Omental fat pad (tissue), 4 donors: Measurements from ENCODE around the gene TMEFF2. TPM values are rescaled to one million over a fixed set of nuclear protein-coding genes. Genes with fewer than 3 reads are reported as not detected.

ENCODE experiments used
- ATAC-seq: fragments of 150-250 bp; one replicate; pipeline ENCODE4 v1.9.1; 2016; ENCODE audit warnings: mild to moderate bottlenecking, moderate library complexity; ENCODE audit not compliant: low FRiP score
- DNase-seq: peaks from one replicate; pipeline ENCODE4 v3.0.0-alpha.2; 2019; ENCODE audit warnings: low spot score
- CTCF ChIP-seq, 3 donors: fragments of 450-650 bp; IDR thresholded peaks; one replicate each; pipeline ENCODE4 v1.5.1; 2016 to 2017; ENCODE audit warnings: antibody characterized with exemption in 3 of 3, mild to moderate bottlenecking in 3 of 3, moderate library complexity in 2 of 3
- total RNA-seq, 4 donors: library from RNA; depleted of rRNA; stranded (reverse); fragments of >200 nt; gene quantifications; one replicate each; pipeline ENCODE4 v1.1.0, GENCODE V29; 2016

The TMEFF2 gene
- total RNA-seq, 4 donors from 2014 or later: not detected

- no peak for DNase-seq
- no peak for TF ChIP-seq CTCF (IDR thresholded peaks at IDR 0.05)
- no peak for ATAC-seq
Observed at GRCh38 chr2:192060161-192060560, 134.6 kb downstream of the TMEFF2 start.

GRCh38 chr2:192059266-192059665 is 135.5 kb downstream of the TMEFF2 start:
- DNase-seq: no peak
- no peak for TF ChIP-seq CTCF (IDR thresholded peaks at IDR 0.05)
- no peak for ATAC-seq

GRCh38 chr2:192053921-192054320 is 140.8 kb downstream of the TMEFF2 start:
- TF ChIP-seq CTCF (IDR thresholded peaks at IDR 0.05): no peak
- ATAC-seq (no peak), DNase-seq (no peak)

- ATAC-seq (no peak), DNase-seq (no peak)
- TF ChIP-seq CTCF (IDR thresholded peaks at IDR 0.05): no peak
Observed at GRCh38 chr2:192051533-192051932, 143.2 kb downstream of the TMEFF2 start.

GRCh38 chr2:192049362-192049761 is 145.4 kb downstream of the TMEFF2 start:
- ATAC-seq (no peak), DNase-seq (no peak)
- no peak for TF ChIP-seq CTCF (IDR thresholded peaks at IDR 0.05)

GRCh38 chr2:192047315-192048107 is 147.2 kb downstream of the TMEFF2 start:
- DNase-seq (no peak), ATAC-seq (no peak)
- no peak for TF ChIP-seq CTCF (IDR thresholded peaks at IDR 0.05)

GRCh38 chr2:192044496-192044895 is 150.2 kb downstream of the TMEFF2 start:
- ATAC-seq: no peak
- DNase-seq: no peak
- no peak for TF ChIP-seq CTCF (IDR thresholded peaks at IDR 0.05)
